ENCODE data around the gene WDR54. TPM values are rescaled to one million over a fixed set of nuclear protein-coding genes. Genes with fewer than 3 reads are reported as not detected.

Gene WDR54
- total RNA-seq, 1 experiment from 2014 or later: 68.1 TPM

Other genes starting within 250 kb of the WDR54 start
- 101 and 164 TPM in 2 replicates for gene MOB1A, start 242.9 kb upstream of the WDR54 start, total RNA-seq (2014; rRNA removed; shearing (Covaris generic))
- gene MTHFD2, start 223.1 kb upstream of the WDR54 start, total RNA-seq (2014; rRNA removed; shearing (Covaris generic)): 90.0 and 90.7 TPM in 2 replicates
- gene SLC4A5, start 78.3 kb upstream of the WDR54 start, total RNA-seq (2014; rRNA removed; shearing (Covaris generic)): 0.17 TPM in 1 of 2 replicates, not detected in the other
- gene DCTN1, start 41.4 kb upstream of the WDR54 start, total RNA-seq (2014; rRNA removed; shearing (Covaris generic)): 74.5 and 74.8 TPM in 2 replicates
- 1.4 TPM in 2 replicates for gene C2orf81, start 111 bp upstream of the WDR54 start, total RNA-seq (2014; rRNA removed; shearing (Covaris generic))
- gene RTKN, start 20.2 kb downstream of the WDR54 start, total RNA-seq (2014; rRNA removed; shearing (Covaris generic)): 5.4 and 6.9 TPM in 2 replicates
- gene INO80B, start 33.4 kb downstream of the WDR54 start, total RNA-seq (2014; rRNA removed; shearing (Covaris generic)): 13.8 and 17.8 TPM in 2 replicates
- 30.9 and 37.0 TPM in 2 replicates for gene WBP1, start 36.7 kb downstream of the WDR54 start, total RNA-seq (2014; rRNA removed; shearing (Covaris generic))
- 45.2 and 52.4 TPM in 2 replicates for gene MOGS, start 43.7 kb downstream of the WDR54 start, total RNA-seq (2014; rRNA removed; shearing (Covaris generic))
- 41.5 and 43.9 TPM in 2 replicates for gene MRPL53, start 51.0 kb downstream of the WDR54 start, total RNA-seq (2014; rRNA removed; shearing (Covaris generic))
- gene CCDC142, start 61.3 kb downstream of the WDR54 start, total RNA-seq (2014; rRNA removed; shearing (Covaris generic)): 8.5 and 8.9 TPM in 2 replicates
- 19.4 and 26.3 TPM in 2 replicates for gene TTC31, start 61.4 kb downstream of the WDR54 start, total RNA-seq (2014; rRNA removed; shearing (Covaris generic))
- 0.97 and 1.7 TPM in 2 replicates for gene LBX2, start 77.9 kb downstream of the WDR54 start, total RNA-seq (2014; rRNA removed; shearing (Covaris generic))
- gene PCGF1, start 86.0 kb downstream of the WDR54 start, total RNA-seq (2014; rRNA removed; shearing (Covaris generic)): 22.8 and 42.1 TPM in 2 replicates
- 0.77 TPM in 1 of 2 replicates, not detected in the other for gene TLX2, start 92.7 kb downstream of the WDR54 start, total RNA-seq (2014; rRNA removed; shearing (Covaris generic))
- gene DQX1, start 104.5 kb downstream of the WDR54 start, total RNA-seq (2014; rRNA removed; shearing (Covaris generic)): 1.1 TPM in 1 of 2 replicates, not detected in the other
- gene AUP1, start 108.0 kb downstream of the WDR54 start, total RNA-seq (2014; rRNA removed; shearing (Covaris generic)): 135 TPM in 2 replicates
- gene HTRA2, start 108.2 kb downstream of the WDR54 start, total RNA-seq (2014; rRNA removed; shearing (Covaris generic)): 41.2 and 44.8 TPM in 2 replicates
- 54.5 and 62.0 TPM in 2 replicates for gene LOXL3, start 132.2 kb downstream of the WDR54 start, total RNA-seq (2014; rRNA removed; shearing (Covaris generic))
- 19.8 and 20.6 TPM in 2 replicates for gene DOK1, start 133.0 kb downstream of the WDR54 start, total RNA-seq (2014; rRNA removed; shearing (Covaris generic))
- gene M1AP, start 226.6 kb downstream of the WDR54 start, total RNA-seq (2014; rRNA removed; shearing (Covaris generic)): not detected in 2 replicates
- gene SEMA4F, start 232.5 kb downstream of the WDR54 start, total RNA-seq (2014; rRNA removed; shearing (Covaris generic)): 3.4 and 4.2 TPM in 2 replicates